ENCODE data around the gene TRIM29.

- TF ChIP-seq ZBTB7A (IDR thresholded peaks at IDR 0.05; ENCODE audit: low read depth) (no peak), EP300 (IDR thresholded peaks at IDR 0.05; ENCODE audit: borderline replicate concordance) (no peak), MAX (IDR thresholded peaks at IDR 0.05) (no peak), TEAD4 (IDR thresholded peaks at IDR 0.05) (no peak), EGR1 (IDR thresholded peaks at IDR 0.05) (no peak), CEBPB (IDR thresholded peaks at IDR 0.05) (no peak), RAD21 (IDR thresholded peaks at IDR 0.05; ENCODE audit: low read depth) (no peak), CREB1 (IDR thresholded peaks at IDR 0.05; ENCODE audit: low read depth) (no peak), REST (IDR thresholded peaks at IDR 0.05; ENCODE audit: low read depth) (no peak)
Observed at GRCh38 chr11:120115272-120116000, 22.5 kb downstream of the TRIM29 start.

Data from Ishikawa (cell line).